Gastrocnemius medialis (tissue), 4 donors: ENCODE results near the gene PSRC1.

Source experiments
- POLR2A ChIP-seq, 2 donors: fragments of 450-650 bp; IDR thresholded peaks; one replicate each; pipeline ENCODE4 v1.6.1; 2017; ENCODE audit warnings: antibody characterized with exemption in 2 of 2, mild to moderate bottlenecking in 2 of 2, moderate library complexity in 2 of 2
- TF ChIP-seq, protein P1 (sequence below), 5 experiments: fragments of 450-650 bp in 3 of 5; fragments of 200-600 bp in 2 of 5; sonication (generic) in 2 of 5; IDR thresholded peaks in 4 of 5; conservative IDR thresholded peaks in 1 of 5; 1 replicate in 4 of 5; 2 replicates in 1 of 5; pipeline ENCODE4 v1.5.1; 2016 to 2019; ENCODE audit warnings: antibody characterized with exemption in 5 of 5, mild to moderate bottlenecking in 3 of 5, moderate library complexity in 3 of 5

DNA sequence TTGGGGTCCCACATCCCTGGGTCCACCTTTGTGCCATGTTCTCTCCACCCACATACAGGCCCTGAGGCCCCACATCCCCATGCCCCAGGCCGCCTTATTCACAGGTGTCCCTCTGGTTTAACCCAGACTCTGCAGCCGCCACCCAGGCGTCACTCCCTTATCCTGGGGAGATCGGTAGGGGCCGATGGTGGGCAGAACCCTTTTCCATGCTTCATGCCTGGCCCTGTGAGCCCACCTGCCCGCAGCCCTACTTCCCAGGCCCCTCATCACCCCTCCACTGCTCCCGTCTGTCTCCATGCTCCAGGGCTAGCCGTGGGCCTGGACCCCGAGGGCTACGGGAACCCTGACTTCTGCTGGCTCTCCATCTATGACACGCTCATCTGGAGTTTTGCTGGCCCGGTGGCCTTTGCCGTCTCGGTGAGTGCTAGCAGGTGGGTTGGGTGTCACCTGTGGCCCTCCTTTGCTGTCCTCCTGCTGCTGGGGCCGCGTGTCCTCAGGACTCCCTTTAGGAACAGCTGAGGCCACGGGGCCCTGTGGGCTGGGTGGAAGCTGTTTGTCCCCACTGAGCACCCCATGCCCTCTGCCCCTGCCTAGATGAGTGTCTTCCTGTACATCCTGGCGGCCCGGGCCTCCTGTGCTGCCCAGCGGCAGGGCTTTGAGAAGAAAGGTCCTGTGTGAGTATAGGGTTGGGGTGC is 12.2 kb downstream of the PSRC1 start:
- TF ChIP-seq, protein P1, sequence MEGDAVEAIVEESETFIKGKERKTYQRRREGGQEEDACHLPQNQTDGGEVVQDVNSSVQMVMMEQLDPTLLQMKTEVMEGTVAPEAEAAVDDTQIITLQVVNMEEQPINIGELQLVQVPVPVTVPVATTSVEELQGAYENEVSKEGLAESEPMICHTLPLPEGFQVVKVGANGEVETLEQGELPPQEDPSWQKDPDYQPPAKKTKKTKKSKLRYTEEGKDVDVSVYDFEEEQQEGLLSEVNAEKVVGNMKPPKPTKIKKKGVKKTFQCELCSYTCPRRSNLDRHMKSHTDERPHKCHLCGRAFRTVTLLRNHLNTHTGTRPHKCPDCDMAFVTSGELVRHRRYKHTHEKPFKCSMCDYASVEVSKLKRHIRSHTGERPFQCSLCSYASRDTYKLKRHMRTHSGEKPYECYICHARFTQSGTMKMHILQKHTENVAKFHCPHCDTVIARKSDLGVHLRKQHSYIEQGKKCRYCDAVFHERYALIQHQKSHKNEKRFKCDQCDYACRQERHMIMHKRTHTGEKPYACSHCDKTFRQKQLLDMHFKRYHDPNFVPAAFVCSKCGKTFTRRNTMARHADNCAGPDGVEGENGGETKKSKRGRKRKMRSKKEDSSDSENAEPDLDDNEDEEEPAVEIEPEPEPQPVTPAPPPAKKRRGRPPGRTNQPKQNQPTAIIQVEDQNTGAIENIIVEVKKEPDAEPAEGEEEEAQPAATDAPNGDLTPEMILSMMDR (IDR thresholded peaks at IDR 0.05 in 4 of 5, conservative IDR thresholded peaks at IDR 0.05 in 1 of 5): no peak
- TF ChIP-seq POLR2A (IDR thresholded peaks at IDR 0.05): no peak
